Dermis microvascular lymphatic vessel endothelial cell (primary cell): Measurements from ENCODE around the gene MYO5C. TPM values are rescaled to one million over a fixed set of nuclear protein-coding genes. Genes with fewer than 3 reads are reported as not detected.

Experiments used
- DNase-seq, 2 donors: peaks; one replicate each; pipeline versions ENCODE4 v3.0.0 to v3.0.0-alpha.2; 2010; ENCODE audit warnings: low read depth in 2 of 2
- total RNA-seq: library from RNA; depleted of rRNA; stranded (reverse); fragments of >200 nt; gene quantifications from 2 replicates; pipeline ENCODE4 v1.2.1, GENCODE V29; 2014

MYO5C gene
- total RNA-seq, 1 donor from 2014 or later = 13.0 TPM

GRCh38 chr15:52208306-52208946 is 87.2 kb downstream of the MYO5C start:
- DNase-seq = peak; percentile 47 to 79

- no peak for DNase-seq
Observed at GRCh38 chr15:52207191-52207590, 88.4 kb downstream of the MYO5C start.

GRCh38 chr15:52206446-52206845 is 89.2 kb downstream of the MYO5C start:
- no peak for DNase-seq

- no peak for DNase-seq
Observed at GRCh38 chr15:52204657-52205056, 90.9 kb downstream of the MYO5C start.

GRCh38 chr15:52200831-52201365 is 94.7 kb downstream of the MYO5C start:
- peak; percentile 7 to 16 for DNase-seq

- no peak for DNase-seq
Observed at GRCh38 chr15:52199271-52199670, 96.3 kb downstream of the MYO5C start.

- no peak for DNase-seq
Observed at GRCh38 chr15:52196891-52197290, 98.7 kb downstream of the MYO5C start.

- no peak for DNase-seq
Observed at GRCh38 chr15:52193791-52194190, 101.8 kb downstream of the MYO5C start.

- no peak for DNase-seq
Observed at GRCh38 chr15:52193321-52193720, 102.3 kb downstream of the MYO5C start.

- DNase-seq = no peak
Observed at GRCh38 chr15:52191207-52191606, 104.4 kb downstream of the MYO5C start, which contains the start of gene GNB5. Gene GNB5, minus strand, starts transcription at chr15:52191392. Its CDS starts 6,716 bp downstream, at chr15:52184676.

GRCh38 chr15:52186651-52187486 is 108.7 kb downstream of the MYO5C start:
- DNase-seq = no peak

GRCh38 chr15:52185151-52185561 is 110.4 kb downstream of the MYO5C start:
- no peak for DNase-seq

- DNase-seq = no peak
Observed at GRCh38 chr15:52184721-52185120, 110.9 kb downstream of the MYO5C start.

- DNase-seq = peak; percentile 22 to 48
Observed at GRCh38 chr15:52183562-52184173, 111.9 kb downstream of the MYO5C start.

- no peak for DNase-seq
Observed at GRCh38 chr15:52181938-52182780, 113.4 kb downstream of the MYO5C start.

- no peak for DNase-seq
Observed at GRCh38 chr15:52180851-52181450, 114.7 kb downstream of the MYO5C start.

- no peak for DNase-seq
Observed at GRCh38 chr15:52180196-52180835, 115.3 kb downstream of the MYO5C start.

GRCh38 chr15:52179278-52180195 is 116.1 kb downstream of the MYO5C start:
- DNase-seq = peak; percentile 65 to 86

- no peak for DNase-seq
Observed at GRCh38 chr15:52178765-52179164, 116.8 kb downstream of the MYO5C start.
